Nucleus accumbens (tissue), 56 donors: ENCODE results near the gene HMGN3.
"Not testable (repeated sequence)": the region's sequence is repeated elsewhere in the genome, so short reads cannot be mapped to it uniquely, and the experiment has no call there.

Experiments
- DNase-seq, 56 donors: peaks; one replicate each; lab custom pipeline; 2025; lab: John Stamatoyannopoulos, UW

HMGN3 gene

GRCh38 chr6:79234150-79235022 is at the start of gene HMGN3:
Gene HMGN3 (minus strand): TSS chr6:79234682.
- peak; percentile 69 to 98 (median 93) for DNase-seq

DNA sequence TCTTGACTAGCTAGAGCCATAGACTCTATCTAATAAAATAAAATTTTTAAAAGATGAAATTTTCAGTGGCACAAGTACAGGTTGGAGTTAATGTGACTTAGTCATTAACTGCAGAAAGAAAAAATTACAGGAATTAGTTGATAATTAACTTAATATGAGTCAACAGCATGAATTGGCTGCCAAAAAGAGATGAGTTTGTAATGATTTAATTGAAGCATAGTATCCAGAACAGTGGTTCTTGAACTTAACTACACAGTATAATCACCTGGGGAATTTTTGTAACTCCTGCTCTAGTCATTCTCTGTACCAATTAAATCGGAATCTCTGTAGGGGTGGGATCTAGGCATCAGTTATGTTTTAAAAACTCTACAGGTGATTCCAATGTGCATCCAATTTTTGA is 46.3 kb upstream of the HMGN3 start:
- no peak for DNase-seq

DNA sequence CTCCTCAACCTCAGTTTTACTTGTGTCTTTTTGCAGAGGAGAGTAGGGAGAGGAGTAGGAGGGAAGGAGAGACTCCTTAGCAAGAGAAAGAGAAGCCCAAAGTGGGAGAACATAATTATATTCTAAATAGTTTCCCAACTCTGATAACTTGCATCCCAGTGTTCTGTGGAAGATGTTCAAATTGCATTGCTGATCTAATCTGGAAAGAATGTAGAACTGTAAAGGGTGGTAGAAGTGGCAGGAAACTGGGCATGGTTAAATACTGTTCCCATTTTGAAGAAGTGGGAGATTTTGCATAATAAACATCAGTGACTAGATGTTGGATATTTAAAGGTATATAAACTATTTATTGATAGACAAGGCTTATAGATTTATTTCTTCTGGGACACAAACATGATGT is 42.6 kb upstream of the HMGN3 start:
- DNase-seq, result no peak

GRCh38 chr6:79269877-79270276 is 35.4 kb upstream of the HMGN3 start:
- DNase-seq, result no peak

DNA sequence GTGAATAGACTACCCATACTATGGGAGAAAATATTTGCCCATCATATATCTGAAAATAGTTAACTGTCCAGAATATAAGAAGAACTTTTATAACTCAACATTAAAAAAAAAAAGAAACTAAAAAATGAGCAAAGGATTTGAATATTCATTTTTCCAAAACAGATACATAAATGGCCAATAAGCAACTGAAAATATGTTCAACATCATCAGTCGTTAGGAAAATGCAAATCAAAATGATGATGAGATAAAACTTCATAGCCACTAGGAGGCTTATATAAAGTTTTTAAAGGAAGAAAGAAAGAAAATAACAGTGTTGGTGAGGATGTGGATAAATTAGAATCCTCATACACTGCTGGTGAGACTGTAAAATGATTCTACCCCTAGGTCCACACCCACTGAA is 32.6 kb upstream of the HMGN3 start:
- no peak for DNase-seq

- DNase-seq, result no peak
Measured at GRCh38 chr6:79266051-79266450, 31.6 kb upstream of the HMGN3 start.

DNA sequence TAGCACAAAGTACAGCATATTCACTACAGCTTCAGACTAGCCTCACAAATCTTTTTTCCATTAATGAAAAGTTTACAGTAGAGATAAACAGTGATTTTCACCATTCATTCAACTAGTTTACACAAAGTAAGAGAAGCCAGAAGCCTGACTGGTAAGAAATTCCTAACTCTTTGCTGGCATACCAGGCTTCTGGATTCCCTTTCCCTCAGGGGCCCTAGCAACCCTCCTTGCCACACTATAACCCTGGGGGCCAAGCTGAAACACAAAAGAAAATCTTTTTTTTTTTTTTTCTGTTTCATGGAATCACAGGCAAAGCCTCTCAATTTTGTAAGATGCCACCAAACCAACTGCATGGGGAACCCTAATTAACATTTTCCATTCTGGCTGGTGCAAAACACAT is 28.9 kb upstream of the HMGN3 start:
- DNase-seq, result no peak

- no peak for DNase-seq
Measured at GRCh38 chr6:79261666-79262065, 27.2 kb upstream of the HMGN3 start.

DNA sequence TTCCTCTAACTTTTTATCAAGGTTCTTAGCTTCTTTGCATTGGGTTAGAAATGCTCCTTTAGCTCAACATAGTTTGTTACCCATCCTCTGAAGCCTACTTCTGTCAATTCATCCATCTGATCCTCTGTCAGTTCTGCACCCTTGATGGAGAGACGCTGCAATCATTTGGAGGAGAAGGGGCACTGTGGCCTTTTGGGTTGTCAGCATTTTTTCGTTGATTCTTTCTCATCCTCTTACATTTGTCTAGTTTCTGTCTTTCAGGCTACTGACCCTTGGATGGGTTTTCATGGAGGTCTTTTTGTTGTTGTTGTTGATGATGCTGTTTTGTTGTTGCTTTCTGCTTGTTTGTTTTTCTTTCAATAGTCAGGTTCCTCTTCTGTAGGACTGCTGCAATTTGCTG is 26.3 kb upstream of the HMGN3 start:
- no peak for DNase-seq

DNA sequence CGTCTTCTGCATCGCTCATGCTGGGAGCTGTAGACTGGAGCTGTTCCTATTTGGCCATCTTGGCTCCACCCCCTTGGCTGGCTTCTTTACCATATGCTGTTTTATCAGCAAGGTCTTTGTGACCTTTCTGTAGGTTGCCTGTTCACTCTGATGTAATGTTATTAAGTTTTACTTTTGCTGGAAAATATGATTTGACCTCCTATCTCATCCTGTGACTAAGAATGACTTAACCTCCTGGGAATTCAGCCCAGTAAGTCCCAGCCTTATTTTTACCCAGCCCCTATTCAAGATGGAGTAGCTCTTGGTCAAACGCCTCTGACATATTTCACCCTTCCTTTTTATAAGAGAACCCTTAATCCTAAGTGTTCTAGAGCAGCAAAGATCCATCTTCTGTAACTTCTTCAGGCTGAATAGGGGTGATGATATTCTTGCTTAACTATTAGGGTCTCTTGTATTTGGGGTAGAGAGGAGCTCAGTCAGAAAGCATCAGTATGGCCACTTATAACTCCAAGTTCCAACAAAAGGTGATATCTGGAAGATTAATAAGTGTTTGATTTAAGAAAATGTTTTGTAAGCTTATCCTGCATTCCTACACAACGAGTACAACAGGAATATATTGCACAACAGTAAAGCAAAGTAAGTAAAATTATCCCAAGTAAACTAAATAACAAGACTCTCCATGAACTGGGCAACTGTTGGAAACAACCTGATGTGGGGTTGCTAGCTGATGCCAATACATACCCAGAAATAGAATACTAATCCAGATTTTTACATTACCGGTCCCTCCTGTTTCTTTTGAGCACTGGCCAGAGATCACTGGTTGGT is 23.1 kb upstream of the HMGN3 start:
- DNase-seq, result no peak

DNA sequence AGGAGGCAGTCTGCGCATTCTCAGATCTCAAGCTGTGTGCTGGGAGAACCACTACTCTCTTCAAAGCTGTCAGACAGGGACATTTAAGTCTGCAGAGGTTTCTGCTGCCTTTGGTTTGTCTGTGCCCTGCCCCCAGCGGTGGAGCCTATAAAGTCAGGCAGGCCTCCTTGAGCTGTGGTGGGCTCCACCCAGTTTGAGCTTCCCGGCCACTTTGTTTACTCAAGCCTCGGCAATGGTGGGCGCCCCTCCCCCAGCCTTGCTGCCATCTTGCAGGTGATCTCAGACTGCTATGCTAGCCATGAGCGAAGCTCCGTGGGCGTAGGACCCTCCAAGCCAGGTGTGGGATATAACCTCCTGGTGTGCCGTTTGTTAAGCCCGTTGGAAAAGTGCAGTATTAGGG is 22.3 kb upstream of the HMGN3 start:
- not testable (repeated sequence) for DNase-seq

- not testable (repeated sequence) for DNase-seq
Measured at GRCh38 chr6:79255086-79255485, 20.6 kb upstream of the HMGN3 start.

DNA sequence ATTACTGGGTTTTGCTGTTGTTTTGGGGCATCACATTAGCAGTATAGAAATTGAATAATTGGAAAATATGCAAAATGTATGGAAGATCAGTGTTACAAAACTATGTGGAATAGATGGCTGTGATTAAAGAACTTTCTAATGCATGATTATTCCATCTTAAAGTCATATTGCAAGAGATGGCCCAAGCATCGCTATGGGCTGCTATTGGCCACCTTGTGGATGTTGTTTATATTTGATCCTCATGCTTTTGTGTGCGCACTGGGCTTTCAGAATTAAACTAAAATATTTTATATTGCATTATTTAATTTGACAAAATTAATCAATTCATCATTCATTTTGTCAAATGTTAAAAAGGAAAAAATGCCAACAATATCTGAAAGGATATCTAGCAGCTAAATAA is 16.1 kb upstream of the HMGN3 start:
- DNase-seq, result no peak

- peak in 1 of 56 donors; percentile 5 for DNase-seq
Measured at GRCh38 chr6:79250107-79250514, 15.6 kb upstream of the HMGN3 start.

GRCh38 chr6:79249136-79249535 is 14.7 kb upstream of the HMGN3 start:
- peak in 10 of 56 donors; percentile 0 to 11 (median 2) for DNase-seq

DNA sequence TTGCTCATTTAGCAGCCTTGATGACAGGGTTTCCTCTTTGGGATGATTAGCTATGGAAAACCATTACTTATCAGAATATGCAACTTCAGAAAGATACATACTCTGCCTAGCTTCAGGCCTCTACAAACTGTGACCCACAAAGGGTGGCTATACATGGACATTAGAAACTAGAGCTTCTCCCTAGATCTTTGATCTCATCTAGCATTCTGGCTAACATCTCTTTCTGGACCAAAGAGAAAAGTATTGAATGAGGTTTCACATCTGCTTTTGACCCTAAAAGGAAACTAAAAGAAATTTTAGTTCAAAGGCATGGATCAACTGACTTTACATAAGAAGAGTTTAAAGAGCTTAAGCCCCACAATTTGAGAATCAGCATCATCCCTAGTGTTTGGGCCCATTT is 12.4 kb upstream of the HMGN3 start:
- DNase-seq, result no peak

- no peak for DNase-seq
Measured at GRCh38 chr6:79241228-79241627, 6.7 kb upstream of the HMGN3 start.

GRCh38 chr6:79240509-79240908 is 6.0 kb upstream of the HMGN3 start:
- no peak for DNase-seq

DNA sequence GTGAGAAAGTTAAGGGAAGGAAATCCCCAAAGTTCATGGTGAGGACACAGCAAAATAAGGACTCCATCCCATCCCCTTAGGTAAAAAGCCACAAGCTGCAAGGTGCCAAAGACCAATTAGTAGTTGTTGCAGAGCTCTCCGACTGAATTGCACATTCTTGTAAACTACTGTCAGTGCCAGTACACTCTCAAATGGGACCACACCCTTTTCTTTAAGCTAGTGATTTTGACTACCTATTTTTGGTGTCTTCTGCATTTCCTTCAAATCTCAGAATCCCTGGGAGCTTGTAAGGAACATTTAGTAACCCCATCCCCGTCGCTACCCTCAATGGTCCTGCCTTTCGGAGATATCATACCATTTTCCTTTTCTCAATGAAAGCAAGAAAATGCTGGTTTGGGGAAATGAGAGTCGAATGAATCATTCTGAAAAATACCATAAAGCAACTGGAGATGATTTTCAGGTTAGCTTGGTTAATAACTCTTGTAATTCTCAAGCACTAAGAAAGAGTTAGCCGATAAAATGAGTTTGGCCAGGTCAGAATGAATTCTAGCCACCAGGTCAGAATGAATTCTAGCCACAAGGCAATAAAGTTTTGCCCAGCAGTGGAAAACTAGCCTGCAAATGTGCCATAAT is 5.2 kb upstream of the HMGN3 start:
- no peak for DNase-seq

DNA sequence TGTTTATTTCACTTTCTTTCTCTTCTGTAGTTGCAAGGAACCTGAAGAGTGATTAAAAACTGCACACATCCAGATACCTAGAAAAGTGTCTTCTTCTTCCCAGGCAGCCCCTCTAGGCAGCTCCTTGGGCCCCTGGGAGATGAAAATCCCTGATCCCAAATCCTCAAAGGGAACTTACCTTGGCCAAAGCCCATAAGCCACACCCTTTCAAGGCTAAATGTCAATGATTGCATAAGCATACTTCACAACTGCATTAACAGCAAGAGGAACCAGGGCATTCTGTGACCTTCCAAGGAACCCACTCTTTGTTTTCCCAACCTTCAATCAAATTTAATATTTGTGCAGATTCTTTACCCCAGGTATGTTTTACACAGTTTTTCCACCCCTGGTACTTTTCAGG is 4.4 kb upstream of the HMGN3 start:
- DNase-seq, result no peak

DNA sequence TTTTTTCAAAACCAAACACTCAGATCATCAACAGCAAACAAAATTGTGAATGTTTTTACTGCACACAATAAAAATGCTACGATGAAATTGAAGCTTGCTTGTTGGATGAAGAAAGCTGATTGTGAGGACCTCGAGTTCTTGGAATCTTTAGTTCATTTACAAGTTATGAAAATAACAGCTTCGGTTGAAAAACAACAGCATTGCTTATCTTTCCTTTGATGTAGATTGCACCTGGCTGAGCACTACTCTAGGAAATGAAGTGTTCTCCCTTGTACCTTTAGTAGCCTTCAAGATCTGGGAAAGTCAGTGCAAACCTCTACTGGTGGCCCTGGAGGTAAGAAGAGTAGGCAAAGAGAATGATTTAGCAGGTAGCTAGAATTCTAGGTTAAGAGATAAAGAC is 2.2 kb upstream of the HMGN3 start:
- no peak for DNase-seq
